NT2/D1 (cell line): ENCODE data around the gene RASSF10.

ENCODE experiments used
- DNase-seq: peaks from one replicate; pipeline ENCODE4 v3.0.0-alpha.2; 2011; ENCODE audit warnings: low read depth, low spot score
- H3K27me3 ChIP-seq: 2 replicates; pipeline ENCODE4 v1.6.0; 2011; ENCODE audit warnings: mild to moderate bottlenecking; ENCODE audit not compliant: insufficient read length, insufficient read depth
- H3K36me3 ChIP-seq: 2 replicates; pipeline ENCODE4 v1.6.1; 2011; ENCODE audit warnings: mild to moderate bottlenecking, low read length, mixed read lengths; ENCODE audit not compliant: insufficient read depth, insufficient read length
- H3K4me1 ChIP-seq: 2 replicates; pipeline ENCODE4 v1.5.1; 2011; ENCODE audit not compliant: insufficient read depth, insufficient read length
- H3K4me3 ChIP-seq: 2 replicates; pipeline ENCODE4 v1.5.1; 2011; ENCODE audit warnings: low read depth; ENCODE audit not compliant: insufficient read length
- H3K9ac ChIP-seq: 2 replicates; pipeline ENCODE4 v1.6.0; 2011; ENCODE audit warnings: low read depth; ENCODE audit not compliant: insufficient read length
- H3K9me3 ChIP-seq: 2 replicates; pipeline ENCODE4 v1.5.1; 2011; ENCODE audit warnings: mild to moderate bottlenecking, low read length; ENCODE audit not compliant: insufficient read depth
- SUZ12 ChIP-seq: IDR thresholded peaks from 2 replicates; pipeline ENCODE4 v1.6.1; 2011; ENCODE audit not compliant: insufficient read length, insufficient read depth; ENCODE audit errors: extremely low read depth
- YY1 ChIP-seq: IDR thresholded peaks from 2 replicates; pipeline ENCODE4 v1.6.1; 2011; ENCODE audit not compliant: insufficient read length, insufficient read depth
- ZNF274 ChIP-seq: IDR thresholded peaks from 2 replicates; pipeline ENCODE4 v1.6.1; 2011; ENCODE audit warnings: mild to moderate bottlenecking, low read depth, low read length

The RASSF10 gene

GRCh38 chr11:13012056-13012661, 3.0 kb downstream of the RASSF10 start:
- peaks cover 4% of the 10 kb centered on the region; the same call in 1 of the 2 replicates for H3K9me3 ChIP-seq
- no peak for DNase-seq
- TF ChIP-seq YY1 (no peak), ZNF274 (no peak)
- no peak overlapping the region for H3K4me3 ChIP-seq
- no peaks in the 10 kb centered on the region for H3K36me3 ChIP-seq
- no peak overlapping the region for H3K9ac ChIP-seq
- H3K27me3 ChIP-seq = peaks cover 44% of the 10 kb centered on the region
- H3K4me1 ChIP-seq = no peaks in the 10 kb centered on the region

DNA sequence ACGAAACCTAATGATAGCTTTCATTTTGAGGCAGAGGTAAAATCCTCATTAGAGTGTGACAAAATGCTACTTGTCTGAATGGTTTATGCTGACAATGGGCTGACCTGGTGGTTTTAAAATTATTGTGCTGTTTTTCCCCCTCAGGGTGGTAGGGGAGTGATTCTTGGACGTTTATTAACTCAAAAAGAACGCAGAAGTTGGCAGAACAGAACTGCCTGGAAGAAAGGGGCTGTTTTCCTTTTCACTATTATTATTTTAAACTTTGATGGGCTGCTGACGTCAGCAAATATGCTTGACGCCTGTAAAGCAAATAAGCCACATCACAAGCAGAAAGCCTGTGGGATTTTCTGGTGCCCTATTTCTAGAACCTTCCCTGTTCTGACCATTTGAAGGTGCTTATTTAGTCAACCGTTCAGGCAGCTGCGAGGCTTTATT, 4.0 kb downstream of the RASSF10 start:
- Histone ChIP-seq H3K9me3 (peaks cover 4% of the 10 kb centered on the region; the same call in 1 of the 2 replicates), H3K4me1 (no peaks in the 10 kb centered on the region), H3K9ac (no peak overlapping the region), H3K4me3 (no peak overlapping the region), H3K27me3 (peaks cover 35% of the 10 kb centered on the region), H3K36me3 (no peaks in the 10 kb centered on the region)
- DNase-seq = no peak
- TF ChIP-seq YY1 (no peak), ZNF274 (no peak), SUZ12 (no peak)

- Histone ChIP-seq H3K9me3 (no peaks in the 10 kb centered on the region), H3K4me1 (no peaks in the 10 kb centered on the region), H3K4me3 (no peak overlapping the region), H3K9ac (no peak overlapping the region), H3K27me3 (peaks cover 18% of the 10 kb centered on the region), H3K36me3 (no peaks in the 10 kb centered on the region)
- no peak for DNase-seq
- TF ChIP-seq SUZ12 = no peak
- TF ChIP-seq ZNF274 = no peak
- TF ChIP-seq YY1 = no peak
These were observed 6.6 kb downstream of the RASSF10 start for GRCh38 chr11:13015753-13016152.

DNA sequence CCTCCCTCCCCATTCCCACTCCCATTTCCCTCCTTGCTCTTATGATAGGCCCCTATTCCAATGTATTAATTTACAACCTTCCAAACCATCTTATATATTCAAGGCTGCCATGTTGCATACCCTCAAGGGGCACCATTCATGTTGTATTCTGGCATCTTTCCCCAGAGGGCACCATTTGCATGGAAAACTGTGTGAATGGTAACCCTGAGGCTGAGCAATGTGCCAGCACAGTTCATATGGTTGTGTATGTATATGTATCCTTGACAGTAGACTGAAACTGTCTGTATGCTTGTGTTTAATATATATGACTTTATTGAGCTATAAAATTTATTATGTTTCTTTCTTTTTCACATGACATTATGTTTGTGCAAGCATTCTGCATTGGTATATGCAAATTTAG, 7.3 kb downstream of the RASSF10 start:
- no peak for DNase-seq
- Histone ChIP-seq H3K36me3 (no peaks in the 10 kb centered on the region), H3K4me1 (no peaks in the 10 kb centered on the region), H3K9me3 (no peaks in the 10 kb centered on the region), H3K4me3 (no peak overlapping the region), H3K9ac (no peak overlapping the region), H3K27me3 (peaks cover 12% of the 10 kb centered on the region)
- no peak for TF ChIP-seq ZNF274
- TF ChIP-seq SUZ12 = no peak
- TF ChIP-seq YY1 = no peak

- H3K9ac ChIP-seq = no peak overlapping the region
- no peaks in the 10 kb centered on the region for H3K9me3 ChIP-seq
- DNase-seq = no peak
- no peaks in the 10 kb centered on the region for H3K36me3 ChIP-seq
- no peaks in the 10 kb centered on the region for H3K27me3 ChIP-seq
- no peaks in the 10 kb centered on the region for H3K4me1 ChIP-seq
- no peak for TF ChIP-seq ZNF274
- TF ChIP-seq YY1 = no peak
- TF ChIP-seq SUZ12 = no peak
- H3K4me3 ChIP-seq = no peak overlapping the region
These were observed 10.2 kb downstream of the RASSF10 start for GRCh38 chr11:13019313-13019712.

DNA sequence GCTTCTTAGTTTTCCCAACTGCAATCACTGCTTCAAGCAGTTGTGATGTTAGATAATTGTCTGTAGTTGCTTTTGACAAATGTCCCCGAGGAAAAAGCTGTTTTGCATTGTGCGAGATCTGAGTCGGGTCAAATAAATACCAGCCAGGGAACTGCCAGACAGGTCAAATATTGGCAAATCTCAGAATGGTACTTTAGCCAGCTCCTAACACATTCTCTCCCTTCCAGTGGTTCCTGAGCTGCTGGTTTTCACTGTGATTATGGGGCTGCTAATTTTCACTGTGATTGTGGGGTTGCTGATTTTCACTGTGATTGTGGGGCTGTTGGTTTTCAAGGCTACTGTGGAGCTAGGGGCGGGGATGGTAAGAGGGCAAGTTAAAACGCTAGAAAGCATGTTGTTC, 14.3 kb downstream of the RASSF10 start:
- TF ChIP-seq ZNF274 = no peak
- TF ChIP-seq SUZ12 = no peak
- TF ChIP-seq YY1 = no peak
- H3K9me3 ChIP-seq = no peaks in the 10 kb centered on the region
- H3K27me3 ChIP-seq = no peaks in the 10 kb centered on the region
- no peaks in the 10 kb centered on the region for H3K4me1 ChIP-seq
- DNase-seq = no peak
- H3K36me3 ChIP-seq = no peaks in the 10 kb centered on the region
- no peak overlapping the region for H3K4me3 ChIP-seq
- H3K9ac ChIP-seq = no peak overlapping the region

DNA sequence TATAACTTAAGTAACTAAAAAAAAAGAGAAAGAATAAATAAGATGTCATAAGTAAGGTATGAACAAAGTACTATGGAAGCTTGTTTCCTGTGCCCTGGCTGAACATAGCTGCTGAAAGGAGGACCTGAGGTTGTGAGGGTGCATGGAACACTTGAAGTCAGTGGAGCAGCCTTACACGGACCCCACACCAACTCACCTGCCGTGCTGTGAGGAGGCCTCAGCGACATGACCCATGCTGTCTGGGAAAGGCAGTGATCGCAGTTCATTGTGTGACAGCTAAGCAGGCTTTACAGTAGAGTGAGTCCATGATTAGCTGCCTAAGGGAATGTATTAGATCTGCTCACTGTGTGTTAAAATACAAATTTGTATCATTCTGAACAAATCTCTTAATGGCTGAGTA, 17.6 kb downstream of the RASSF10 start:
- H3K9ac ChIP-seq = no peak overlapping the region
- no peaks in the 10 kb centered on the region for H3K4me1 ChIP-seq
- no peak for TF ChIP-seq ZNF274
- no peak for TF ChIP-seq SUZ12
- no peak for TF ChIP-seq YY1
- H3K36me3 ChIP-seq = no peaks in the 10 kb centered on the region
- H3K27me3 ChIP-seq = no peaks in the 10 kb centered on the region
- DNase-seq = no peak
- no peak overlapping the region for H3K4me3 ChIP-seq
- H3K9me3 ChIP-seq = no peaks in the 10 kb centered on the region
